Measurements from ENCODE around the gene SSX2IP.
"Not testable (repeated sequence)": the region's sequence is repeated elsewhere in the genome, so short reads cannot be mapped to it uniquely, and the experiment has no call there.

Gene SSX2IP

DNA sequence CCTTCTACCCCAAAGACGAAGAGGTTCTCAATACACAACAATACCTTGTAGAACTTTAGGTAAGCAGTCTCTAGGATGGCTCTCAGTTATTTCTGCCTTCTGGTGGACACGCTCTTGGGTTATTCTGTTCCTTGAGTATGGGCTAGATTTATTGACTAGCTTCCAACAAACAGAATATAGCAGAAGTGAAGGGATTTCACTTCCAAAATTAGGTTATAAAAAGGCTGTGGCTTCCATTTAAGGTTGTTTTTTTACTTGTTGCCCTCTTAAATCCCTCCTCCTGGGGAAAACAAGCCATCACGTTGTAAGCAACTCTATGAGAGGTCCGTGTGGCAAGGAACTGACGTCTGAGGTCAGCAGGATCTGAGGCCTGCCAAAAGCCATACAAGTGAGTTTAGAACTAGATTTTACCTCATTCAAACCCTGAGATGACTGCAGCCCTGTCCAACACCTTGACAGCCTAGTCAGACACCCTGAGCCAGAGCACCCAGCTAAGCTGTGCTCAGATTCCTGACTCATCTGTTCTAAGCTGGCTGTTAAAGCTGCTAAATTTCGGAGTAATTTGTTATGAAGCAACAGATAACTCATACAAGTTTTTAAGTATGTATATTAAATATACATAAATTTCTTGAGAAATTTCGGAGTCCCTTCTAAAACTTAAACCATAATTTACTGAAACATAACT lies 12.7 kb downstream of the SSX2IP start:
- no peak for DNase-seq (ENCODE audit: extremely low read depth in 1 of 2, low read depth in 1 of 2)

DNA sequence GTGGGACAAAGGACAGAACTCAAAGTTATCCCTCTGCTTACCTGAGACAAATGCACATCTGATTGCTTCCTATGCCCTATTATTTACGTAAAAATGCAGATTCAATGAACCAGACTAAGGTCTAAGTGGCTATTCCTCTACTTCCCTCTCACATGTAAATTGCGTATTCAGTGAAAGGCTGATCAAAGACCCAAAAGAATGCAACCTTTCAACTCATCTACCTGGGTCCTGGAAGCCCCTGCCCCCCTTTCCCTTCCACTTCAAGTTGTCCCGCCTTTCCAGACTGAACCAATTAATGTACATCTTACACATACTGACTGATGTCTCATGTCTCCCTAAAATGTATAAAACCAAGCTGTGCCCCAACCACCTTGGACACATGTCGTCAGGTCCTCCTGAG lies 14.6 kb downstream of the SSX2IP start:
- DNase-seq (ENCODE audit: extremely low read depth in 1 of 2, low read depth in 1 of 2): no peak

DNA sequence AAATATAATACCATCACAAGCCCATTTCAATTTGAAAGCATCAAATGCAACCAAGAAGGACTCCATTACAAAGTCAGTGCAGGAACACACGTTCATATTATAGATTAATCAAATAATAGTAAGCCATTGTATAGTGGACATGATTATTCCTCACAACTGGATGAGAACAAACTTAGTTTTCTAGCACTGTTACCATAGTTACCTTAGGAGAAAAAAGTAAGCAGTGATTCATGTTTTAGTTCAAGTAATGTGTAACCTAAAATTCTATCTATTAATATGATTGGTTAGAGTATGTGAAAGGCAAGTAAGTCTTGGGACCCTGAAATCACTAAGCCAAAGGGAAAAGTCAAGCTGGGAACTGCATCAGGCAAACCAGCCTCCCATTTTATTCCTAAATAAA lies 15.2 kb downstream of the SSX2IP start:
- no peak for DNase-seq (ENCODE audit: extremely low read depth in 1 of 2, low read depth in 1 of 2)

DNA sequence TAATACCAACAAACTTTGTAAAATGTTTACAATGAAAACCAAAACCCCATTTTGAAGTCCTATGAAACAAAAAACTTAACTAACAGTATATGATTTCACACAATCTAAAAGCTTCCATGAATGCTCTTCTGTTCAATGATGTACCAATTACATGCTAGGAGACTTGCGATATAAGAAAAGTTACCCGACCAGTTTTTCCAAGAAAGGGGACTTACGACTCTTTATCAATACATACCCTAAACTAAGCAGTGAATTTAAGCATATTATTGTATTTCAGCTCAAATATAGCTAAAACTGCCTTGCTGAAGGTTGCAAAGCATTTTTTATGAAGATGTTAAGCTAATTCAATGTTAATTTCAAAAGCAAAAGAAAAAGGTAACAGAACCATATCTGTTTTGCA lies 15.6 kb downstream of the SSX2IP start:
- DNase-seq (ENCODE audit: extremely low read depth in 1 of 2, low read depth in 1 of 2): no peak

DNA sequence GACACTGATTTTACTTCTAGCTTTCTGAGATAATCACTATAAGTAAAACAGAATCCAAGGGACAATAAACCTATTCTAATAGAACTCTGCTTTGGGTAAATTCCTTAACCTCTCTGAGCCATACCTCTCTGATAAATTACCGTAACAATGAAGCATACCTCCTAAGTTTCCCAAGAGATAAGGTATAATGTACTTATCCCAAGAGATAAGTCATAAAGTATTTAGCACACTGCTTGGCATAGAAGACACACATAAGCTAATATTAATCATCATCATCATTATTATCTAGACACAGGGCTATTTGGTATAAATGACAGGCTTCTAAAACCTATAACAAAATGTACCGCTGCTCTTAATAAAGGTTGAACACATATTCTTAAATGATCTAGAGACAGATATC lies 16.2 kb downstream of the SSX2IP start:
- no peak for DNase-seq (ENCODE audit: extremely low read depth in 1 of 2, low read depth in 1 of 2)

DNA sequence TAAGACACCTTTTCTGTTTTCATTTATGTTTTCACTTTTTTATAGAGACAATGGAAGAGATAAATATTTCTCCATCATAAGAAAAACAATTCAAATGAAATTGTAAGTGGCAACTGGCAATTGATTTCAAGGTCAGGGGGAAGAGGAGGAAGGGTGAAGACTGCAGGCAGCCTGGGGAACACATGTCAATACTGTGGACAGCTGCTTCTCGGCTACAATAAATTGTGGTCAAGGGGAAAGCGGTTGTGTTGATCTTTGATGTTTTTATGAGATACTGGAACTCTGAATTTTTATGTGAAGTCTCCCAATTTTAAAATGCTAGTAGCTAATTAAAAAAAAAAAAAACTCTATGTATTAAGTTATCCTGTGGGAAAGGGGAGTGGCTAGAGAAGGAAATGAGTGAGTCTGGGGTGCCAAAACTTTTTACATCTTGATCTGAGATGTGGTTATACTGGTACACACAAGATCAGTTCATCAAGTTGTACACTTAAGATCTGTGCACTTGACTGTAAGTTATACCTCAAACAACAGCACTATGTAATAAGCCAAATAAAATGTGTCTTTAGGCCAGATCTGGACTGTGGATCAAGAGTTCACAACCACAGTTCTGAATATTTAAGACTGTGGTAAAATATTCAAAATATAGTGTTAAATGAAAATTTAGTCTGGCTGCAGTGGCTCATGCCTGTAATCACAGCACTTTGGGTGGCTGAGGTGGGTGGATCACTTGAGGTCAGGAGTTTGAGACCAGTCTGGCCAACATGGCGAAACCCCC lies 18.0 kb downstream of the SSX2IP start:
- no peak for DNase-seq (ENCODE audit: extremely low read depth in 1 of 2, low read depth in 1 of 2)

DNA sequence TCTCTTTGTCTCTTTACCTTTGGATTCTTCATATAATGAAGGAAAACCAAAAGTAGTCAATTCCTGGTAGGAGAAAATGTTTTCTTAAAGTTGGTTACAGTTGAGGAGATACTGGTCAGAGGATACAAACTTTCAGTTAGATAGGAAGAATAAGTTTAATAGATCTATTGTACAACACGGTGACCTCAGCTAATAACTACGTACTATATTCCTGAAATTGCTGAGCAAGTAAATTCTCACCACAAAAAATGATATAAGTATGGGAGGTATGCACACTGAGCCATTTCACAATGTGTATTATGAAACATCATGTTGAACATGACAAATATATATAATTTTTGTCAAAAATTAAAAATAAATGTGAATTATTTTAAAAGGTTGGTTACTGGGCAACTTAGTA lies 20.4 kb downstream of the SSX2IP start:
- no peak for DNase-seq (ENCODE audit: extremely low read depth in 1 of 2, low read depth in 1 of 2)

DNA sequence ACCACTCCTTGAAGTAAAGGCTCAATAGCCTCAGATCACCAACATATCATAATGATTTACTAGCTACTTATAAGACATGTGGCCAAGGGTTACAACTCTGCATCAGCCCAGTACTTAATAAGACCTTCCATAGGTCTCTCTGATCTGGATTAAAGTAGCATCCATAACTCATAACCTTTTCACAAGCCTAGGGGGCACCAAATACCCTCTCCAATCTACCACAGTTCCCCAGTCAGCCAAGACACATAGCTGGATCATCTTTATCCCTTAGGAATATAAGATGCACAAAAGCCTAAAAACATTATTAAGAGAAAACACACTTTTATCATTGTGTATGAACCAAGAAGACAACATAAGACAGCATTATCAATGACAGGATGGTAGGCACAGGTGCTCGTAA lies 22.1 kb downstream of the SSX2IP start:
- DNase-seq (ENCODE audit: extremely low read depth in 1 of 2, low read depth in 1 of 2): no peak

DNA sequence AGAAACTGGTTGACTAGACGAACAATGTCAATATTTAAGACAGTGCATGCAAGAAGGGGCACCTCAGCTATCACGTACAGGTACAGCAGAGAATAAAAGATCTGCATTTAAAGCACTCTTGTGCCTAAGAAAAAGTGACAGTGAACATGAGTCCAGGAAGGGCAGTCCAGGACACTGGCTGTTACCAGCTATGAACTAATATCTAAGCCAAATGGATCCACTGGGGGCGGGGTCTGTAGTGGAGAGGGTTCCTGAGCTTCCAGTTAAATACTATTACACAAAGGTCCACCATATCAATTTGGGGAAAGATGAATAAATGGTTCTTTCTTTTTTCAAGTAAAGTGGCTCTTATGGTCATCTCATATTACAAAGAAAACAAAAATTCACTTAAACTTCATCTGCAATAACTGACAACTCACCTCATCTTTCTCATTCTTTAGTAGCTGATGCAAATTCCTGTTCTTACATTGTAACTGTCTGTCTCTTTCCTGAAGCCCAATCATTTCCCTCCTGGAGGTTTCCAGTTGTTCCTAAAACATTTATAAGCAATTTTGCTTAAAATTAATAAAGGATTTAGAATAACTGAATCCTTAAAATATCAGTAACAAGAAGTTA lies 24.5 kb downstream of the SSX2IP start:
- no peak for DNase-seq (ENCODE audit: extremely low read depth in 1 of 2, low read depth in 1 of 2)

DNA sequence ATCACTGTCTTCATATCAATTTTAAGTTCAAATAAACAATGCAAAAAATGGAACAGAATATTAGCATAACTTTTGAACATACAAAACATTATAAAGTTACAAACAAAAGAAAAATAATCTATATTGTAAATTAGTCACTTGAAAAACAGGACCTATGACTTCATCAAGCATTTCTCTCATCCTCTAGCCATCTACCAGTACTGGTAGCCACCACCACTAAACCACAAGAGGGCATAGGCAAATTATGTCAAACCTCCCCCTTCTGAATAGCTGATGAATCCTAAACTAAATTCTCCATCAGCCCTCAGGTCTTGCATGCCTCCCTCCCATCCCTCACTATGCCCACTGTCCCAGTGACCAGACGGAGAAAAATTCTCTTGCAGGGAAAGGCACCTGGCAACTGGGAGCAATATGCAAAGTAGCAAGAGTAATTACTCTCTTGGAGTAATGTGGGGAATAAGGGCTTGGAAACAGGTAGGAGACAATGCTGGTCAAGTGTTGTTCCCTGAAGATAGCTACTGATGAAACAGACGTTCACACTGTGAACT lies 37.1 kb downstream of the SSX2IP start:
- DNase-seq (ENCODE audit: extremely low read depth in 1 of 2, low read depth in 1 of 2): no peak

DNA sequence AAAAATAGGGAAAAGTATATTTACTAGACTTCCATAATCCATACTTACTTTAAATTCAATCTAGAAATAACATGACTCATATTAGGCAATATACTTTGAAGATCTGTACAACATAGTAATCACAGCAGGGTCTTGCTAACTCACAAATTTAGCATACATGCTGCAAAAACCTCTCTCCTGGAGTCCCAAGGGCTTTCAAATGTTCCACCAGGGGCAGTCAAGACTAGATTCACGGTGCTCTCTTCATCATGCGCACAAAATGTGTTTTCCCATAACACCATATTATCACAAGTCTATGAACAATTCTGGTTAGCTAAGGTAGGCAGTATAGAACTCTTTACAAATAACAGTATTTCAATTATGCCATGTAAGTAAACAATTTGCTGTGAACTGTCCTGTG lies 45.8 kb downstream of the SSX2IP start:
- no peak for DNase-seq (ENCODE audit: extremely low read depth in 1 of 2, low read depth in 1 of 2)

DNA sequence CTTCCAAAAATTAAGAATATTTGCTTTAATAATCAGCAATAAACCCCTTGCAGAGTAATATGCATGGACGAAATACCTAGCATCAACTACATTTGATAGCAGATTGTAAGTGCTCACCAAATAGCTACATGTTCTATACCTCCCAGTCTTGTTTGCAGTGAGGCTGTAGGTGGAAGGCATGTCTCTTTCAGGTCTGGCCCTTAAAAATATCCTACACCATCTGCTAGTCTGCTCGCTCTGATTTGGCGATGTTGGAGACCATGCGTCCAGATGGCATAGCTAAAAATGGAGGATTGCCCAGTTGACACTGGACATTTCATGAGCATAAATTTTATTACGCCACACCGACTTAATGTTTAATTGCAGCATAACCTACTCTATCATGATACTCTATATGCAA lies 47.1 kb downstream of the SSX2IP start:
- DNase-seq (ENCODE audit: extremely low read depth in 1 of 2, low read depth in 1 of 2): no peak

DNA sequence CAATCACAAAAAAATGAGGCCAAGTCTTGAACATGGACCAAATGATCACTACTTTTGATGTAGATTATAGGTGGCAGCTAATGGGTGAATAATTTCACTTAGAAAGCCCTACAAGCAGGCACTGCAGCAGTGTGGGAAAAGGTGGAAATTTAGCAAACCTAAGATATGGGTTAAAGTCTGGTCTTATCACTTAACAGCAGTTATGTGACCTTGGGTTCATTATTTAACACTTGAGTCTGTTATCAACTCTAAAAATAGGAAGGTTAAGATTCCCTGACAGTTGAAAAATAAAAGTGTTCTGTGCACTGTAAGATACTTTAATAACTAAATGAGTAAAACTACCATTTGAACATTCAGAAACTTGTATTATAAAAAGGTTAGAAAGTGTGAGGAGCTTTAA lies 47.5 kb downstream of the SSX2IP start:
- DNase-seq (ENCODE audit: extremely low read depth in 1 of 2, low read depth in 1 of 2): no peak

DNA sequence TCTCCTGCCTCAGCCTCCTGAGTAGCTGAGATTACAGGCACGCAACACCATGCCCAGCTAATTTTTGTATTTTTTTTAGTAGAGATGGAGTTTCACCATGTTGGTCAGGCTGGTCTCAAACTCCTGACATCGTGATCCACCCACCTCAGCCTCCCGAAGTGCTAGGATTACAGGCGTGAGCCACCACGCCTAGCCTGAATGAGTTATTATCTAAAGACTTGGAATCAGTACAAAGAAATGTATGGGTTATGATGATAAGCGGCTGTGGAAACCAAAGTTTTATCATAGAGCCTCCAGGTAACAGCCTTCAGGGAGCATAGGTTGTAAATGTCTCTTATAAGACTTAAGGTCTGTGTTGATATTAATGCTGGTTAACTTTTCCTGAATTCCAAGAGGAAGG lies 50.5 kb downstream of the SSX2IP start:
- DNase-seq (ENCODE audit: extremely low read depth in 1 of 2, low read depth in 1 of 2): not testable (repeated sequence)

DNA sequence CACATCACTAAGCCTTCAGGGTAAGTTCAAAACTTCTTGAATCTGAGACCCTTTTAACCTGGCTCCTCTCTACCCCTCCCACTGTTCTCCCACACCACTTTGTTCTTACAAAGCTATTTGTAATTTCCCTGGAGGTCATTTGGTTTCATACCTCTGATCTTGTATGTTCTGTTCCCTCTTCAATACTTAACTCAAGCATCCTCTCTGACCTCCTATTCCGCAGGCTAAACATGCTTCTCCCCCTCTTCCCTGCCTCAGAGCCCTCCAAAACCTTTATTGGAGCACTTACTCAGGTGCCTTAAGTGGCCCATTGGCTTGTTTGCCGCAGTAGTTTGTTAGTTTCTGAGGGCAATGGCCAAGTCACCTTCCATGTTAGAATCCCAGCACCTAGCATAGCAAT lies 54.8 kb downstream of the SSX2IP start:
- no peak for DNase-seq (ENCODE audit: extremely low read depth in 1 of 2, low read depth in 1 of 2)

DNA sequence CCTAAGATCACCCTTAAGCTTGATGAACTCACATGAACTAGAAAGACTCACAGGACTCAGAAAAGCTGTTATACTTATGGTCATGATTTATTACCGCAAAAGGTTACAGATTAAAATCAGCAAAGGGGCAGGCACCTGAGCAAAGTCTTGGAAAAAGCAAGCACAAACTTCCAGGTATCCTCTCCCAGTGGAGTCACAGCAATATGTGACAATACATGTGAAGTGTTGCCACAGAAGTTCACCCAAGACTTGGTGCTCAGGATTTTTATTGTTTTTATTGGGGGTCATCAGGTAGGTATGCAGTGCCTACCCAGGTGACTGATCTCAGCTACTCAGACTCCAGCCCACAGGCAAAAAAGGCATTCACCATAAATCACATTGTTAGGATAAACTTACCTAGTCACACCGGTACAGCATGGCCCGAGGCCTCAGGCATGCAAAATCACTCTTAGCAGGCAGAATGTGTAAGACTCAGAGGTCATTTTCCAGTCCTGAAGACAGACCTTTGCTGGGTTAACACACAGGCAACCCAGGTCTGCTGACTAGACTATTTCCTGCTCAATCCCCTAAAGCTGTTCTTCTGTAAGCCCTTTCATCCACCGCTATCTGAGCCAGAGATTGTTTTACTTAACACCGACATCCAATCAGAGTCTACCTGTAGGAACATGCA lies 55.6 kb downstream of the SSX2IP start:
- no peak for DNase-seq (ENCODE audit: extremely low read depth in 1 of 2, low read depth in 1 of 2)

DNA sequence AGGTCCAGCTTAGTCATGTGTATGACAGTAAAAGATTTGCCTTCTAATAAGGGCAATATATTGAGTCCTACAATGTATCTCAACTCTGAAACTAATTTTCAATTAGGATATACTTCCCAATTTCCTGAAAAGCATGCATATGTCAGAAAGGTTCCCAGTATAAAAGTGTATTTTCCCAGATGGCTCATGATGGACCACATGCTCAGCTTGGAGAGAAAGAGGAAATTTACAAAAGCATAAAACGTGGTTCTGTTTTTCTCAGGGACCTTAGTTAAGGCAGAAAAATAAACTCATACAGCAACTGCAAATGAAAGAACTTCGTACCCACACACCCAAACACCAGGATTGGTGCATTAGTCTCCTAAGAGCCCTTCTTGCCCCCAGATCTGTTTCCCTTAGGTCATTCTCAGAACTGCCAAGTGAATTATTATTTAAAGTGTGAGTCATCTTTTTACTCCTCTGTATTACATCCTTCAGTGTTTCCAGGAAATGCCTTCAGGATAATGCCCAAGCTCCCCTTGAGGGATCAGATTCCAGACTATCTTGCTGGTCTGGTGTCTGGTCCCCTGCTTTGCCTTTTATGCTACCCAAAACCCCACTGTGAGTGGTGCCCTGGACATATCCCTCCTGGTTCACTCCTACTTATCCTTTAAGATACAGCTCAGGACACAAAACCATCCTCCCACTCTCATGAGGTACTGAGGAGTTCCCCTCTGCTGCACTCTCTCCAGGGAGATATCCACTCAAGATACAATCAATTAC lies 57.4 kb downstream of the SSX2IP start:
- DNase-seq (ENCODE audit: extremely low read depth in 1 of 2, low read depth in 1 of 2): no peak

DNA sequence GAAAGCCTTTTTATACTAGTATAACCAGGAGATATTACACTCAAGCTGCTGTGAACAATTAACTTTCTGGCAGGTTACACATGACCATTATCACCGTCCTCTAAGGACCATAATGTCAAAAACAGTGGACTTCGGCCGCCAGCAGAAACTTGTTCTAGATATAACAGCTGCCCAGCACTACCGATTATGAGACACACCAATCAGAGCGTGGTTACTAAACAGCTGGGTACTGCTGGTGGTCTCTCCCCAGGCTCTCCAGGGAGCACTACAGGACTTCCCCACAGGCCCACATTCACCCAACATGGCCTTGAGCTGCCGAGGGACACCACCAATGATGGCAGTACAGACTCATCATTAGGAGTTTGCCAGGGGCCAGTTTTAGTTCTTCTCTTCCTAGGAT lies 58.1 kb downstream of the SSX2IP start:
- DNase-seq (ENCODE audit: extremely low read depth in 1 of 2, low read depth in 1 of 2): no peak

DNA sequence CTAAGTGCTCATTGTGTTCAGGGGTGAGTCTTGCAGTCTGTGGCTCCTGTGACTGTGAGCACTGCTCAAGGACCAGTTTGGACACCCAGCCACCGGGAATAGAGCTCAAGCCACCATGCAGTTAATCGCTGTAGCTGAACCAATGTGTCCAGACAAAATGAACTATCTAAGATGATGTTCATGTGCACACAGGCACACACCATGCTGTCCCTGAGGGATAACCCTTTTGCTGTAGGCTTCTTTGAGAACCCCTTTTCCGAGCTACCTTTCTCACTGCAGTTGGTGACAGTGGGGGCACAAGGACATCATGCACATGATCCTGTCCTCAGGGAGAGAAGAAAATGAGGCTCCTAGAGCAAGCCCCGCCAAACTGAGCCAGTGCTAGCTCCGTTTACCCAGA lies 65.4 kb downstream of the SSX2IP start:
- DNase-seq (ENCODE audit: extremely low read depth in 1 of 2, low read depth in 1 of 2): no peak

DNA sequence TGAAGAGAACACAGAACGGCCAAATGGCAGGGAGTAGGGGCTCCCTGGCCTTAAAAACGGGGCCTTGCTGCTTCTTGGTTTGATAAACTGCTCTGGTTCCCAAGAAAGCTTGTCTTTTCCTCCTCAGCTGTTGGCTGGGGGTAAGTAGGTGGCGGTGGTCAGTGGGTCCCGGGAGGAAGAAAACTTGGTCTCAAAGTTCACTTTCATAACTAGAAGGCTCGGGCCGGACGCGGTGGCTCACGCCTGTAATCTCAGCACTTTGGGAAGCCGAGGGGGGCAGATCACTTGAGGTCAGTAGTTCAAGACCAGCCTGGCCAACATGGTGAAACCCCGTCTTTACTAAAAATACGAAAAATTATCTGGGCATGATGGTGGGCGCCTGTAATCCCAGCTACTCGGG lies 68.7 kb downstream of the SSX2IP start:
- no peak for DNase-seq (ENCODE audit: extremely low read depth in 1 of 2, low read depth in 1 of 2)
